Fibroblast of skin of abdomen (primary cell): Measurements from ENCODE around the gene NCBP3.
"Not testable (repeated sequence)": the region's sequence is repeated elsewhere in the genome, so short reads cannot be mapped to it uniquely, and the experiment has no call there.

Experiments used
- DNase-seq: peaks from one replicate; pipeline ENCODE4 v3.0.0-alpha.2; 2013

NCBP3 gene

GRCh38 chr17:3846437-3847164 is 555 bp upstream of the NCBP3 start:
- DNase-seq: no peak

- no peak for DNase-seq
Measured at GRCh38 chr17:3845291-3845620, 790 bp downstream of the NCBP3 start.

GRCh38 chr17:3844556-3844955 is 1.5 kb downstream of the NCBP3 start:
- DNase-seq: not testable (repeated sequence)

DNA sequence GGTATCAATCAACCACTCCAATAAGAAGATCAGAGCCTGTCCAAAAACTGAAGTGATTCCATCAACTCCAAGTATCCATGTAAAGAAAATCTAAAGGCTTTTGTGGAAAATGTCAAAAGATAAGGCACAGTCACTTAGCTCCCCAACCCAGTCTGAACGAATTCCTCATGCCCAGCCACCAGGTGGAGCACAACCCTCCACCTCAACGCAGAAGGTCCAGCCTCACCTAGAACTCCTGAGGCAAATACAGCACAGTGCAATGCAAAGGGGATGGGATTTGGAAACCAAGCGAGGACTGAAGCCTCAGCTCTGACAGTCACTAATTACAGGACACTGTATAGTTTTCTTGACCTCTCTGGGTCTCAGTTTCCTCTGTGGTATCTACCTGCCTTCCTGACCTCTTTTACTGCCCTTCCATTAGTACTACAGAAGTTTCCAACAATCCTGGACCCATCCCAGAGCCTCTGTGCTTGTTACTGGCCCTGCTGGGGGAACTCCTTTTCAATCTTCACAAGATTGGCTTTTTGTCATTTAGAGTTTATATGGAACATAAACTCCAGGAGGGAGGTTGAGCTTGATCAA is 2.0 kb downstream of the NCBP3 start:
- peak; percentile 17 for DNase-seq

DNA sequence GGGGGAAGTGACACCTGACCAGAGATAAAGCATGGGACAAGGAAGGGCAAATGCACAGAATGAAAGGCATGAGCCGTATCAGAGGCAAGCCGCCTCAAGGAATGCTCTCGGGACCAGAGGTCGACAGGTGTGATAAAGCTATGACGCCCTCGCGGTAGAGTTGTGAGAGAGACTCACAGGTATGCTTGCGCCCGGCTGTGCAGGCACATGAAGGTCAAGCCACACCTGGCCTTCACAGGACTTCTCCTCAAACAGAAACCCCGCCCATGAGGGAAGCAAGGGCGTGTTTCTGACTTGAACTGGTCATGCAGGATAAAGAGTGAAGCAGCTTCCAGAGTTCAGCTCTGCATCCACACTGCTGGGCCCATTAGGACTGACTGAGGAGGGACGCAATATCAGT is 7.8 kb downstream of the NCBP3 start:
- DNase-seq: no peak

- DNase-seq: no peak
Measured at GRCh38 chr17:3836551-3836950, 9.5 kb downstream of the NCBP3 start.

DNA sequence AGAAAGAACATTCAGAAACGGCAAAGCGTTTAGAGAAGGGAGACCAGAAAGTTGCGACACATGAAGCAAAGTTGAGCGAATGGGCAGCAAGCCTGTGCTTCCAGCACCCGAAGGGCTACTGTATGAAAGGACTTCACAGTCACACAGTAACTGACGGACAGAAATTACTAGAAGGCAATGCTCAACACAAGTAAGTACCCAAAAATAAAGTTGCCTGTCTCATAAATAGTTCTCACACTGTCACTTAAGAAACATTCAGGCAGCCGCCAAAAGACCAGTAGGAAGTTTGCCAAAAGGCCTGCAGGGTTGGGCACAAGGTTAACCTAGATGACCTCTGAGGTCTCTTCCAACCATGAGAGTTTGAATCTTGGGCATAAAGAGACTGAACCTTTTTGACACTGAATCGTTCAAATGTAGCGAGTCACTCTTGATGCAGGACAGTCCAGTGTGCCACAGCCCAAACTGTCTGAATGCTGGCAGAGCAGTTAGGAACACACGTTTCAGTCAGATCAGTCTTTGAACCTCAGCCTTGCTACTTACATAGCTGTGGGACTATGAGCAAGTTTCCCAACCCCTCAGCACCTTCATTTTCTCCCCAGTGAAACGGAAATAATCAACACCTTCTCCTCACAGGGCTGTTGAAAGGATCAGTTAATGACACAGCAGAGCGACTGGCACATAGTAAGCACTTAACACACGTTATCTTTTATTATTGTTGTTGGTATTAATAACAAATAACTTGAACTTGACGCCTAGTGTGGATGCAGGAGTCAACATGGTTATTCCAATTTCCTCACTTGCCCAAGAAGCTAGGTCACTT is 10.4 kb downstream of the NCBP3 start:
- DNase-seq: no peak

DNA sequence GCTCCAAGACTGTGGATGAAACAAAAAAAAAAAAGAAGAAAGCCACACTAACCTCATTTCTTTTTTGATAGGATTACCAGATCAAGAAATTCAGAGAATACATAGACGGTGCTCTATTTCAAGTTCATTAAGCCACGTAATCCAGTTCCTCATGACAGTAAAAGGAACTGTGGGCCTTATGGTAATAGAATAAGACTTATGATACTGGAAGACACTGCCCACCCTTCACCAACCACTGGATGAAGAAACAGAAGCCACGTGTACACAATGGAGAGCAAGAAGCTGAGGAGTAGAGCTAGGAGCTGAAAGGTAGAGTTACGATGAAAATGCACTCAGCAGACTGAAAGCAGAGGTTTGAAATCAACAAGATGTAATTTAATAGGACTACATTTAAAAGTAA is 11.2 kb downstream of the NCBP3 start:
- DNase-seq: no peak

GRCh38 chr17:3828852-3829232 is 17.2 kb downstream of the NCBP3 start:
- DNase-seq: no peak

GRCh38 chr17:3828151-3828851 is 17.7 kb downstream of the NCBP3 start:
- peak; percentile 45 for DNase-seq

DNA sequence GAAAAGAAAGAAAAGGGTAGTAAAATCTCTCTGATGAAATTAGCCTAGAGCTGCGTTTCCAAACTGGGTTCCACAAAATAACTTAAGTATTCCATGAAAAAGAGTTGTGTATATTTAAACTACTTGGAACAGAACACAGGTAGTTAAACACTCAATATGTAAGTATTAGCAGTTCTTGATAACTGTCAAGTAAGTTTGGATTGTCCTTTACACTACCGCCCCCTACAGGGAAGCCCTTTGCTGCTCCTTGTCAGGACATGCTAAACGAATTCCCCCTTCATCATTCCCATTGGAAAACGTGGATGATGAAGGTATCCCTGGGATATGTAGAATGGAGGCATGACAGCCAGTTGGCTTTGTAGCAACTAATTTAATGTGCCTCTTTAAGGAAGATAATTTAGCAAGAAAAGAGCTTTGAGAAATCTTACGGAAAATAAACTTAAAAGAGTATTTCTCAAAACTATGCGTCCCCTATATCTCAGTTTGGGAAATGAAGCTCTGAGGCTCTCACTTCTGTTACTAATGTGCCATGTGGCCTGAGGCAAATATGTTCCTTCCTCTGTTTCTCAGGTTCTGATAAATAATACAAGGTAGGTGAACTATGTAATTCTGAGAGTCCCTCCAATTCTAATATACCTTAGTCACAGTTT is 18.8 kb downstream of the NCBP3 start:
- peak; percentile 68 for DNase-seq

DNA sequence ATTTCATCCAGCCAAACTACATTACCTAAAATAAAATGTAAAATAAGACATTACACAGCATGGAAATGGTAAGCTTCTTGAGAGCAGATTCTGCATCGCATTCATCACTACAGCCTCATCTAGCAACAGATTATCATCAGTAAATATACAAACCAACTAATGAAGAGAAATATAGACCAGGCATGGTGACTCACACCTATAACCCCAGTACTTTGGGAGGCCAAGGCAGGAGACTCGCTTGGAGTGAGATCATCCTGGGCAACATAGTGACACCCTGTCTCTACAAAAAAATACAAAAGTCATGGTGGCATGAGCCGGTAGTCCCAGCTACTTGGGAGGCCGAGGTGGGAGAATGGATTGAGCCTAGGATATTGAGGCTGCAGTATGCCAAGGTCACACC is 19.9 kb downstream of the NCBP3 start:
- no peak for DNase-seq

DNA sequence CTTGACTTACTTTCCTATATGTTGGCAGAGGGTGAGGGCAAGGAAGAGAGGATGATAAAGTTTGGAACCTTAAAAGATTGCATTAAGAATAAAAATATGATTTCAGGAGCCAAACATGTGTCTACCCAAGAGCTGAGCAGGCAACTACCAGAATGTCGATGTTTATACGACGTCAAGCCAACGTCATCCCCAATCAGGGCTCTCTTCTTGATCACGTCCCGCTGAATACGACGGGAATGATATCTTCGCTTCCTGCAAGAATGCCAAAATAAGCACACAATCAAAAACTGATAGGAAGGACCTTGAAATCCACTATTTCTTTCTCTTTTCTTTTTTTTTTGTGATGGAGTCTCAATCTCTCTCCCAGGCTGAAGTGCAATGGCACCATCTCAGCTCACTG is 24.9 kb downstream of the NCBP3 start:
- no peak for DNase-seq

DNA sequence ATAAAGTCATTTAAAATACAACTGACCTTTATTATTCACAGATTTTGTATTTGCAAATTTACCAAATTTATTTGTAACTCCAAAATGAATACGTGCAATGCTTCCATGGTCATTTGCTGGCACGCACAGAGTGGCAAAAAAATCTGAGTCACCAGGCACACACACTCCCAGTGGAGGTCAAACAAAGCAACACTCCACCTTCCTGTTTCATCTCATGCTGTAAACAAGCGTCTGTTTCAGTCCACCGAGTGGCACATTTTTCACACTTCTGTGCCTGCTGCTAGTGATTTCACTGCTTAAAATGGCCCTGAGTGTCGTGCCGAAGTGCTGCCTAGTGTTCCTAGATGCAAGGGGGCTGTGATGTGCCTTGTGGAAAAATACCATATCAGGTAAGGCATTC is 27.3 kb downstream of the NCBP3 start:
- no peak for DNase-seq

DNA sequence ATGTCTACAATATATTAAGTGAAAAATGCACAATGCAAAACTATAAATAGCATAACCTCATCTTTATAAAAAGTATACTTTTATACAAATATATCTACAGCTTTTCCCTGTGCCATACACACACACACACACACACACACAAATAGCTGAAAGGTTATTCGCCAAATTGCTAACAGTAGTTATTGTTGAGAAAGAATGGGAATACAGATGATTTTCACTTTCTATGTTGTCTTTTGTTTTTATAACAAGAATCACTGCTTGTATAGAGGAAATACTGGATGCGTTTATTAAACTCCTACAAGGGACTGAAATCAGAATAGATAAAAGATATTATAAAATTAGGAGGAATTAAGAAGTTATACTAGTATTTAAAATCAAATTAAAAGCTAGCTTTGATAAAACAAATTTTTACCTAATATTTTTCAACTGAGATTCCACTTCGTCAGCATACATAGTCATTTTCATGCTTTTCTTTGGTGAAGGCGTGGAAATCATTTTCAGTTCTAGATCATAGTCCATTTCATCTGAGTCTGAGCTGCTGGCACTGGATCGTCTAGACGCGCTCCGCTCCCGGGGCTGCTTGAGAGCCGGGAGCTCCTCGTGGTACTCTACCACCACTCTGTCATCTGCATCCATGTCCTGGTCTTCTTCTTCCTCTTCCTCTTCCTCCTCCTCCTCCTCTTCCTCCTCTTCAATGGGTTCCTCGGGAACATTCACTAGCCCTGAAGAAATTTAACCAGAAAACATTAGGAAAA is 28.0 kb downstream of the NCBP3 start:
- DNase-seq: no peak

DNA sequence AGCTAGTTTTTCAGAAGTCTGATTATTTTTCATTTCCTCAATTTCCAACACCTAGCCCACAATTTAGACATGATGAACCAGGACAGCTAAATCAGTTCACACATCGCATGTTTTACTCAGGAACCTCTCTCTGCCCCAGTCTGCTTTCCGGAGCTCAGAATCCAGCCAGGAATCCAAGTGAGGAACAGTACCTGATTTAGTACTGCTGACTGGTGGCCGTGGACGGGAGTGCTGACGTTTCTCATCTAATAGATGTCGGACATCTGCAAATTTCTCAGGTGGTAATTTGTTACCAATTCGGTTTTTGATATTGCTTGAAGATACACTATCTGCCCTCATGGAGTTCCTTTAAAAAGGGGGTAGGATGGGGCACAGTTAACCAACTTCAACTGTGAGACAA is 30.1 kb downstream of the NCBP3 start:
- DNase-seq: no peak

DNA sequence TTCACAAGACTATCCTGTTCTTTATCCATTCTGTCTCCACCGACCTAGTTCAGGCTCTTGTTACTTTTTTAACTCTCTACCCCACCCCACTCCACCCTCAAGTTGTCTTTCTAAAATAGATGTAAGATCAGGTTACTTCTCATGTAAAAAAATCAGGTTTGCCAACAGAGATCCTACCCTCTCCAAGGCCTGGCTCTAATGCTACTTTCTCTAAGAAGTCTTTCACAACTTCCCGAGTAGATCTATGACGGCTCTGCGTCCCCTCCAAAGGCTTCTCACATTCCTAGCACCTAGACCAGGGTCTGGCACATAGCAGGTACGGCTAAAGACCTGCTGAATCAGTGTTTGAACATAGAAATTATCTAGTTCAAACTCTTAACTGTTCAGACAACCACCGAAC is 30.9 kb downstream of the NCBP3 start:
- no peak for DNase-seq

DNA sequence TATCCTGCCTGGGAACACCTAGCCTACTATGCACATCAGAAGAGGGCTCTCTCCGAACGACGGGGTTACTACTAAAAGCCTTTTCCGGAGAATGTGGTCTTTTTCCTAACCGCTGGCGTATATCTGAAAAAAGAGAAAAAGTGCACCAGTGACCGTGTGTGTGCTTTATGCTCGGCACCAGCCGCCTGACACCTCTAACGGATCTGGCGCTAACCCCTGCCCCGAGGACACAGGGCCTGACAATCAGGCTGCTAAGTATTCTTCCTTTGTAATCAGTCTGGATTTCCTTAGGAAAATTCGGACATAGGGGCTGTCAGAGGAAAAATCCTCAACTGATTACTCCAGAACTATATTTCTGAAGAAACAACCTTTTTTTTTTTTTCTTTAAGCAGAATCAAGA is 31.7 kb downstream of the NCBP3 start:
- no peak for DNase-seq

DNA sequence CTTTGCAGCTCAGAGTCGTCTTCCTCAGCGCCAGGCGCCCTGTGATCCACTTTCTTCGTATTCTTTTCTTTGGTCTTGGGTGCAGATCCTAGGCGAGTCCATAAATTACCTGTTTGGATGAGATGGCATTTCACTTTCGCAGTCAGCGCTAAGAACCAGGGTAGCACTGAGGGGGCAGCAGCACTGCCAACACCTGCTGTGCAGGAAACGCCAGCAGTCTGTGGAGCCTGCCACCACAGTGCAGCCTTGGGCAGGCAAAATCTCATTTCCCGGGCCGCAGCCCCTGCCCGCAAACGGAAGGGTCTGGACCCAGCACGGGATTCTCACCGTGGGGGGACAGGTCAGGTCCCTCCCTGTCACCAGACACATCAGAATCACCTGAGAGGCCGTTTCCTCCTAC is 32.9 kb downstream of the NCBP3 start:
- DNase-seq: no peak

DNA sequence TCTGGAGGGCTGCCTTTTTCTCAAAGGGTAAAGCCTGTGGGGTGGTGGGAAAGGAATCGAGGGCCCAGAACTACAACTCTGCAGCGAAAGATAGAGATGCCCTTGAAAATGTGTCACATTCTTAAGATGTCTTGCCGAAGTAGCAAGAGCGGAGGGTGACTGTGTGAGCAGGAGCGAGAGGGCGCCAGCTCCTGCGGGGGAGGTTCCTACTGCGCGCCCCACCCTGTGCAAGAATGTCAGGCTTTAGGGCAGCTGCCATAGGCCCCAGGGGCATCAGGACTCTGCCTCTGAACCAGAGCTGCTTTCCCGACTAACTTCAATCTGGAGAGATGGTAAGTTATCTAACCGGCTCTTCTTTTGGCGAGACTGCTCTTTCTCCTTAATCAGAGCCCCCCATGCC is 33.3 kb downstream of the NCBP3 start:
- no peak for DNase-seq

DNA sequence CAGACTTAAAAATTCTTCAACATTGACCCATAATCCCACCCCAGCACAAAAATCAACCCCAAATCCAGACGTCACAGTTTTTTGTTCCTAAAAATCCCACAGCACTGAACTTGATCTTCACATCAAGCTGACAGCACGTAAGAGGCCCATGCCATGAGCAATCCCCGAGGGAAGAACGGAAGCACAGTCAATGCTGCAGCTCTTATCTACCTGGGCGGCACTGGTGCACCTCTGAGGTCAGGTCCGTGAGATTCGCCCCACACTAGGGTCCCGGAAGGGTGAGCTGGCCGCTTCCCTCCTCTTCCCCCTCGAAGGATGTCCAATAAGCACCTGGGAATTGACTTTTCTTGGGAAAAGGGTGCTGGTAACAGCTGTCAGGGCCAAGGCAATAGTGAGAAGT is 33.8 kb downstream of the NCBP3 start:
- no peak for DNase-seq

DNA sequence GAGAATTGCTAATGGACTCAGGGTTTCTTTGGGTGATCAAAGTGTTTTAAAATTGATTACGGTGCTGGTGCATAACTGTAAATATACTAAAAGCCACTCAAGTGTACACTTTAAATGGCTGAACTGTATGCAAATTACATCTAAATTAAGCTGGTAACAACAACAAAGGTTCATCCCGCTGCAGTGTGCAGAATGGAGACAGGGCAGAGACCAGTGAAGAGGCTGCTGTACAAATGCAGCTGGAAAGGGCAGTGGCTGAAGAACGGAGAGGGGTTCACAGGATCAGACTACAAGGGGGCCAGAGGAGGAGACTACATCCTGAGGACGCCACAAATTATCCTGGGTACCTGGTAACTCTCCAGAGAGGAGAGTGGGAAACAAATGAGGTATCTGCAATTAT is 36.0 kb downstream of the NCBP3 start:
- DNase-seq: no peak
